HG02571 (cell line): Measurements from ENCODE around the gene ENTREP3.
"Not testable (repeated sequence)": the region's sequence is repeated elsewhere in the genome, so short reads cannot be mapped to it uniquely, and the experiment has no call there.

Source experiments
- ATAC-seq: cut with Tn5 transposase; IDR thresholded peaks from one replicate; pipeline ENCODE4 v1.9.1; 2021; ENCODE audit warnings: mild to moderate bottlenecking, moderate library complexity; ENCODE audit not compliant: unreplicated experiment

Gene ENTREP3

GRCh38 chr1:155255243-155256007 lies at the start of gene ENTREP3:
TSS of gene ENTREP3 (minus strand) at chr1:155255483. CDS start at chr1:155254877, 606 bp downstream.
- ATAC-seq, result no peak

- ATAC-seq, result no peak
These were observed 49.3 kb upstream of the ENTREP3 start for GRCh38 chr1:155304558-155305063.

- ATAC-seq, result no peak
These were observed 46.1 kb upstream of the ENTREP3 start, which contains the start of gene PKLR for GRCh38 chr1:155301342-155301841. TSS of gene PKLR (minus strand) at chr1:155301438. CDS start at chr1:155301395, 43 bp downstream.

- no peak for ATAC-seq
These were observed 45.5 kb upstream of the ENTREP3 start for GRCh38 chr1:155300553-155301329.

GRCh38 chr1:155300024-155300423 lies 44.7 kb upstream of the ENTREP3 start:
- no peak for ATAC-seq

GRCh38 chr1:155297384-155297783 lies 42.1 kb upstream of the ENTREP3 start:
- no peak for ATAC-seq

- ATAC-seq, result no peak
These were observed 41.4 kb upstream of the ENTREP3 start for GRCh38 chr1:155296661-155297060.

GRCh38 chr1:155295942-155296267 lies 40.6 kb upstream of the ENTREP3 start:
- ATAC-seq, result no peak

GRCh38 chr1:155295183-155295941 lies 40.1 kb upstream of the ENTREP3 start:
- ATAC-seq, result no peak

GRCh38 chr1:155294520-155295182 lies 39.4 kb upstream of the ENTREP3 start:
- ATAC-seq, result no peak

- ATAC-seq, result no peak
These were observed 37.9 kb upstream of the ENTREP3 start for GRCh38 chr1:155293086-155293749.

- not testable (repeated sequence) for ATAC-seq
These were observed 35.7 kb upstream of the ENTREP3 start for GRCh38 chr1:155291006-155291405.

GRCh38 chr1:155287987-155288543 lies 32.8 kb upstream of the ENTREP3 start:
- no peak for ATAC-seq

GRCh38 chr1:155286544-155286943 lies 31.3 kb upstream of the ENTREP3 start:
- no peak for ATAC-seq

GRCh38 chr1:155285631-155286044 lies 30.4 kb upstream of the ENTREP3 start:
- ATAC-seq, result no peak

GRCh38 chr1:155285063-155285462 lies 29.8 kb upstream of the ENTREP3 start:
- ATAC-seq, result no peak

- no peak for ATAC-seq
These were observed 29.2 kb upstream of the ENTREP3 start for GRCh38 chr1:155284476-155284875.

GRCh38 chr1:155282488-155283091 lies 27.3 kb upstream of the ENTREP3 start:
- ATAC-seq, result no peak

GRCh38 chr1:155279268-155279667 lies 24.0 kb upstream of the ENTREP3 start:
- no peak for ATAC-seq
